ENCODE measurements around the gene GAREM1. TPM values are rescaled to one million over a fixed set of nuclear protein-coding genes. Genes with fewer than 3 reads are reported as not detected.

Gene GAREM1
- polyA plus RNA-seq, 1 of the 3 experiments (the other 2 are of a cell fraction): 2.8 TPM

GRCh38 chr18:32509111-32509510, 38.4 kb upstream of the GAREM1 start:
- WGBS (ENCODE audit: low lambda C conversion rate): 63% methylated on average over 3 of the region's 3 CpGs
- POLR2A ChIA-PET: no interaction called here
- no peaks in the 10 kb centered on the region for H3K79me2 ChIP-seq (ENCODE audit: insufficient read depth)

More at GRCh38 chr18:32509111-32509510, 38.4 kb upstream of the GAREM1 start:
- no peak overlapping the region for H3K4me2 ChIP-seq
- H3K36me3 ChIP-seq (replicated peaks in 1 of 2; ENCODE audit: control insufficient read depth in 1 of 2, insufficient read depth in 2 of 2, low read length in 1 of 2): no peaks in the 10 kb centered on the region
- no peaks in the 10 kb centered on the region for H3F3A ChIP-seq (replicated peaks; ENCODE audit: insufficient read depth)
- no peak for TF ChIP-seq POLR2AphosphoS5 (IDR thresholded peaks at IDR 0.05; ENCODE audit: low read depth, low read length)
- no peak for TF ChIP-seq EZH2phosphoT487 (IDR thresholded peaks at IDR 0.05; ENCODE audit: borderline replicate concordance, low read depth)
- TF ChIP-seq GATA2 (CRISPR knock-in tag; IDR thresholded peaks at IDR 0.05): no peak
- no peak for TF ChIP-seq RXRA (IDR thresholded peaks at IDR 0.05; ENCODE audit: borderline replicate concordance, low read depth)
- TF ChIP-seq FOXM1 (IDR thresholded peaks at IDR 0.05; ENCODE audit: low read depth): no peak
- TF ChIP-seq NRF1 (IDR thresholded peaks at IDR 0.05; ENCODE audit: low read depth, low read length): no peak
- TF ChIP-seq MEF2A (IDR thresholded peaks at IDR 0.05; ENCODE audit: borderline replicate concordance, low read depth): no peak
- no peak for TF ChIP-seq JUND (IDR thresholded peaks at IDR 0.05)
- TF ChIP-seq USF1 (IDR thresholded peaks at IDR 0.05; ENCODE audit: borderline replicate concordance, low read depth): no peak
- TF ChIP-seq TAF1 (IDR thresholded peaks at IDR 0.05; ENCODE audit: borderline replicate concordance, low read depth, low read length): no peak
- TF ChIP-seq, protein P1, sequence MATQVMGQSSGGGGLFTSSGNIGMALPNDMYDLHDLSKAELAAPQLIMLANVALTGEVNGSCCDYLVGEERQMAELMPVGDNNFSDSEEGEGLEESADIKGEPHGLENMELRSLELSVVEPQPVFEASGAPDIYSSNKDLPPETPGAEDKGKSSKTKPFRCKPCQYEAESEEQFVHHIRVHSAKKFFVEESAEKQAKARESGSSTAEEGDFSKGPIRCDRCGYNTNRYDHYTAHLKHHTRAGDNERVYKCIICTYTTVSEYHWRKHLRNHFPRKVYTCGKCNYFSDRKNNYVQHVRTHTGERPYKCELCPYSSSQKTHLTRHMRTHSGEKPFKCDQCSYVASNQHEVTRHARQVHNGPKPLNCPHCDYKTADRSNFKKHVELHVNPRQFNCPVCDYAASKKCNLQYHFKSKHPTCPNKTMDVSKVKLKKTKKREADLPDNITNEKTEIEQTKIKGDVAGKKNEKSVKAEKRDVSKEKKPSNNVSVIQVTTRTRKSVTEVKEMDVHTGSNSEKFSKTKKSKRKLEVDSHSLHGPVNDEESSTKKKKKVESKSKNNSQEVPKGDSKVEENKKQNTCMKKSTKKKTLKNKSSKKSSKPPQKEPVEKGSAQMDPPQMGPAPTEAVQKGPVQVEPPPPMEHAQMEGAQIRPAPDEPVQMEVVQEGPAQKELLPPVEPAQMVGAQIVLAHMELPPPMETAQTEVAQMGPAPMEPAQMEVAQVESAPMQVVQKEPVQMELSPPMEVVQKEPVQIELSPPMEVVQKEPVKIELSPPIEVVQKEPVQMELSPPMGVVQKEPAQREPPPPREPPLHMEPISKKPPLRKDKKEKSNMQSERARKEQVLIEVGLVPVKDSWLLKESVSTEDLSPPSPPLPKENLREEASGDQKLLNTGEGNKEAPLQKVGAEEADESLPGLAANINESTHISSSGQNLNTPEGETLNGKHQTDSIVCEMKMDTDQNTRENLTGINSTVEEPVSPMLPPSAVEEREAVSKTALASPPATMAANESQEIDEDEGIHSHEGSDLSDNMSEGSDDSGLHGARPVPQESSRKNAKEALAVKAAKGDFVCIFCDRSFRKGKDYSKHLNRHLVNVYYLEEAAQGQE (IDR thresholded peaks at IDR 0.05; ENCODE audit: low read depth, low read length): no peak
- TF ChIP-seq ELF1 (IDR thresholded peaks at IDR 0.05): no peak
- TF ChIP-seq TCF12 (IDR thresholded peaks at IDR 0.05): no peak
- no peak for TF ChIP-seq SIN3A (IDR thresholded peaks at IDR 0.05; ENCODE audit: borderline replicate concordance, low read depth, low read length)
- no peak for TF ChIP-seq FOSL2 (IDR thresholded peaks at IDR 0.05; ENCODE audit: borderline replicate concordance, low read depth)
- TF ChIP-seq CHD2 (IDR thresholded peaks at IDR 0.05; ENCODE audit: low read length, partially characterized antibody): no peak
- TF ChIP-seq YY1 (IDR thresholded peaks at IDR 0.05; ENCODE audit: low read depth): no peak
- no peak for TF ChIP-seq SMC3 (IDR thresholded peaks at IDR 0.05; ENCODE audit: low read depth, low read length)
- TF ChIP-seq, protein P2, sequence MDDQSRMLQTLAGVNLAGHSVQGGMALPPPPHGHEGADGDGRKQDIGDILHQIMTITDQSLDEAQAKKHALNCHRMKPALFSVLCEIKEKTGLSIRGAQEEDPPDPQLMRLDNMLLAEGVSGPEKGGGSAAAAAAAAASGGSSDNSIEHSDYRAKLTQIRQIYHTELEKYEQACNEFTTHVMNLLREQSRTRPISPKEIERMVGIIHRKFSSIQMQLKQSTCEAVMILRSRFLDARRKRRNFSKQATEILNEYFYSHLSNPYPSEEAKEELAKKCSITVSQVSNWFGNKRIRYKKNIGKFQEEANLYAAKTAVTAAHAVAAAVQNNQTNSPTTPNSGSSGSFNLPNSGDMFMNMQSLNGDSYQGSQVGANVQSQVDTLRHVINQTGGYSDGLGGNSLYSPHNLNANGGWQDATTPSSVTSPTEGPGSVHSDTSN (IDR thresholded peaks at IDR 0.05): no peak
- TF ChIP-seq, protein P3, sequence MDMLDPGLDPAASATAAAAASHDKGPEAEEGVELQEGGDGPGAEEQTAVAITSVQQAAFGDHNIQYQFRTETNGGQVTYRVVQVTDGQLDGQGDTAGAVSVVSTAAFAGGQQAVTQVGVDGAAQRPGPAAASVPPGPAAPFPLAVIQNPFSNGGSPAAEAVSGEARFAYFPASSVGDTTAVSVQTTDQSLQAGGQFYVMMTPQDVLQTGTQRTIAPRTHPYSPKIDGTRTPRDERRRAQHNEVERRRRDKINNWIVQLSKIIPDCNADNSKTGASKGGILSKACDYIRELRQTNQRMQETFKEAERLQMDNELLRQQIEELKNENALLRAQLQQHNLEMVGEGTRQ (IDR thresholded peaks at IDR 0.05; ENCODE audit: borderline replicate concordance, low read depth, low read length): no peak
- DNase-seq: no peak
- H3K9me3 ChIP-seq: no peaks in the 10 kb centered on the region
- no peaks in the 10 kb centered on the region for H3K27me3 ChIP-seq (ENCODE audit: insufficient read depth)
- CTCF ChIA-PET: interaction anchor here (1.2 to 1.7 kb wide), 5 partner anchors 11 to 237 kb away, joined by 3 to 6 read pairs (median 3); no protein-coding TSS in a partner anchor
- no peaks in the 10 kb centered on the region for H3K9me2 ChIP-seq
- no peak overlapping the region for H2AFZ ChIP-seq (ENCODE audit: low read depth)
- no peak overlapping the region for H3K27ac ChIP-seq (ENCODE audit: low read depth in 2 of 2, low read length in 1 of 2)
- H3K4me3 ChIP-seq (ENCODE audit: low read depth in 2 of 2, low read length in 1 of 2): no peak overlapping the region
- no peak overlapping the region for H3K9ac ChIP-seq
- no peaks in the 10 kb centered on the region for H4K20me1 ChIP-seq (ENCODE audit: insufficient read depth)
- no peaks in the 10 kb centered on the region for H3K4me1 ChIP-seq (ENCODE audit: control insufficient read depth in 1 of 2, insufficient read depth in 2 of 2, low read depth in 1 of 2, low read length in 1 of 2)
